CD4-positive, alpha-beta T cell (primary cell): Measurements from ENCODE around the gene OPCML. TPM values are rescaled to one million over a fixed set of nuclear protein-coding genes. Genes with fewer than 3 reads are reported as not detected.

Experiments
- ATAC-seq: fragments of 200-7000 bp; cut with Tn5 transposase; one replicate; pipeline ENCODE4 v1.10.0; 2022; ENCODE audit warnings: mild to moderate bottlenecking; ENCODE audit not compliant: poor library complexity
- CTCF ChIA-PET: fragments of 350-600 bp; sonication (Branson Sonifier 250); formaldehyde crosslinking; loops from one replicate; lab custom pipeline; 2021; ENCODE audit warnings: antibody characterized with exemption, inconsistent platforms; lab: Charles Lee
- POLR2A ChIA-PET: fragments of 350-600 bp; sonication (Branson Sonifier 250); formaldehyde crosslinking; loops from one replicate; lab custom pipeline; 2021; ENCODE audit warnings: antibody characterized with exemption, inconsistent platforms; lab: Charles Lee
- DNase-seq, 14 experiments: peaks; one replicate each; pipeline ENCODE4 v3.0.0-alpha.2; 2013 to 2020; ENCODE audit warnings: mixed read lengths in 2 of 14
- H3K27ac ChIP-seq, 2 donors: one replicate each; pipeline versions ENCODE4 v1.5.1 to v1.7.0; 2013; ENCODE audit warnings: low read length in 2 of 2, low read depth in 1 of 2, mild to moderate bottlenecking in 1 of 2
- H3K27me3 ChIP-seq, 2 experiments: 1 replicate in 1 of 2; 2 replicates in 1 of 2; pipeline versions ENCODE4 v1.6.1 to v1.7.0; 2013; ENCODE audit warnings: low read length in 2 of 2, control low read depth in 1 of 2, mild to moderate bottlenecking in 1 of 2, moderate library complexity in 1 of 2; ENCODE audit not compliant: insufficient read depth in 2 of 2, control insufficient read depth in 1 of 2
- H3K36me3 ChIP-seq: one replicate; pipeline ENCODE4 v1.6.1; 2013; ENCODE audit warnings: low read length, control low read depth; ENCODE audit not compliant: insufficient read depth
- H3K4me1 ChIP-seq: one replicate; pipeline ENCODE4 v1.6.1; 2013; ENCODE audit warnings: low read length, control low read depth; ENCODE audit not compliant: insufficient read depth
- H3K4me3 ChIP-seq: one replicate; pipeline ENCODE4 v1.5.1; 2013; ENCODE audit warnings: mild to moderate bottlenecking, low read length, moderate library complexity
- H3K9me3 ChIP-seq, 2 experiments: 1 replicate in 1 of 2; 2 replicates in 1 of 2; pipeline versions ENCODE4 v1.6.1 to v1.7.0; 2013; ENCODE audit warnings: low read length in 2 of 2, mild to moderate bottlenecking in 2 of 2, control low read depth in 1 of 2, moderate library complexity in 1 of 2; ENCODE audit not compliant: control insufficient read depth in 1 of 2, insufficient read depth in 1 of 2
- H3K27ac Mint-ChIP-seq: one replicate; pipeline ENCODE4 v1.8.0; 2020; ENCODE audit warnings: mixed read lengths
- H3K27me3 Mint-ChIP-seq: one replicate; pipeline ENCODE4 v1.8.0; 2021; ENCODE audit warnings: mixed read lengths
- H3K36me3 Mint-ChIP-seq: one replicate; pipeline ENCODE4 v1.8.0; 2021; ENCODE audit warnings: low read depth, mixed read lengths
- H3K4me1 Mint-ChIP-seq: one replicate; pipeline ENCODE4 v1.8.0; 2021; ENCODE audit warnings: low read depth, mixed read lengths
- H3K4me3 Mint-ChIP-seq: one replicate; pipeline ENCODE4 v1.8.0; 2020; ENCODE audit warnings: mild to moderate bottlenecking, mixed read lengths
- H3K9me3 Mint-ChIP-seq: one replicate; pipeline ENCODE4 v1.8.0; 2020; ENCODE audit warnings: mixed read lengths
- intact Hi-C, 2 experiments: fragments of 100-400 bp; cut with DNase I in 1 of 2; cut with micrococcal nuclease in 1 of 2; formaldehyde crosslinking; loops; one replicate each; pipeline versions ENCODE4 v1.15.1 to v1.9.0; 2023 to 2025; cut with DNase I, micrococcal nuclease
- total RNA-seq, 174 experiments: library from RNA in 2 of 174; stranded (reverse) in 2 of 174; gene quantifications; one replicate each; pipeline ENCODE4 v1.2.3 and lab custom pipeline; 2021 to 2026
- TF ChIP-seq, protein P1 (sequence below): fragments of 200-600 bp; IDR thresholded peaks from one replicate; pipeline ENCODE4 v1.8.0; 2022; ENCODE audit warnings: antibody characterized with exemption, mild to moderate bottlenecking

The OPCML gene
- total RNA-seq, 2 experiments from 2014 or later, result not detected

- TF ChIP-seq, protein P1, sequence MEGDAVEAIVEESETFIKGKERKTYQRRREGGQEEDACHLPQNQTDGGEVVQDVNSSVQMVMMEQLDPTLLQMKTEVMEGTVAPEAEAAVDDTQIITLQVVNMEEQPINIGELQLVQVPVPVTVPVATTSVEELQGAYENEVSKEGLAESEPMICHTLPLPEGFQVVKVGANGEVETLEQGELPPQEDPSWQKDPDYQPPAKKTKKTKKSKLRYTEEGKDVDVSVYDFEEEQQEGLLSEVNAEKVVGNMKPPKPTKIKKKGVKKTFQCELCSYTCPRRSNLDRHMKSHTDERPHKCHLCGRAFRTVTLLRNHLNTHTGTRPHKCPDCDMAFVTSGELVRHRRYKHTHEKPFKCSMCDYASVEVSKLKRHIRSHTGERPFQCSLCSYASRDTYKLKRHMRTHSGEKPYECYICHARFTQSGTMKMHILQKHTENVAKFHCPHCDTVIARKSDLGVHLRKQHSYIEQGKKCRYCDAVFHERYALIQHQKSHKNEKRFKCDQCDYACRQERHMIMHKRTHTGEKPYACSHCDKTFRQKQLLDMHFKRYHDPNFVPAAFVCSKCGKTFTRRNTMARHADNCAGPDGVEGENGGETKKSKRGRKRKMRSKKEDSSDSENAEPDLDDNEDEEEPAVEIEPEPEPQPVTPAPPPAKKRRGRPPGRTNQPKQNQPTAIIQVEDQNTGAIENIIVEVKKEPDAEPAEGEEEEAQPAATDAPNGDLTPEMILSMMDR, result no peak
- intact Hi-C loops, result no loop called here
- Mint-ChIP-seq H3K36me3 (no peaks in the 10 kb centered on the region), H3K27me3 (no peaks in the 10 kb centered on the region), H3K4me1 (no peaks in the 10 kb centered on the region), H3K27ac (no peak overlapping the region), H3K4me3 (no peak overlapping the region), H3K9me3 (no peaks in the 10 kb centered on the region)
- Histone ChIP-seq H3K27ac (no peak overlapping the region), H3K4me1 (no peaks in the 10 kb centered on the region), H3K27me3 (peaks cover 0 to 4% of the 10 kb centered on the region in 2 experiments), H3K36me3 (no peaks in the 10 kb centered on the region), H3K4me3 (no peak overlapping the region), H3K9me3 (peaks cover 0 to 3% of the 10 kb centered on the region in 2 experiments)
- DNase-seq (no peak), ATAC-seq (no peak)
- CTCF ChIA-PET, result no interaction called here
- POLR2A ChIA-PET, result no interaction called here
These were observed 658.5 kb downstream of the OPCML start for GRCh38 chr11:132873841-132874240.

GRCh38 chr11:132872211-132872610 lies 660.1 kb downstream of the OPCML start:
- Histone ChIP-seq H3K9me3 (peaks cover 0 to 5% of the 10 kb centered on the region in 2 experiments), H3K36me3 (no peaks in the 10 kb centered on the region), H3K27ac (no peak overlapping the region), H3K4me1 (no peaks in the 10 kb centered on the region), H3K4me3 (no peak overlapping the region), H3K27me3 (peaks cover 0 to 4% of the 10 kb centered on the region in 2 experiments)
- Mint-ChIP-seq H3K27me3 (no peaks in the 10 kb centered on the region), H3K27ac (no peak overlapping the region), H3K4me3 (no peak overlapping the region), H3K36me3 (no peaks in the 10 kb centered on the region), H3K9me3 (no peaks in the 10 kb centered on the region), H3K4me1 (no peaks in the 10 kb centered on the region)
- POLR2A ChIA-PET, result no interaction called here
- intact Hi-C loops, result no loop called here
- ATAC-seq (no peak), DNase-seq (no peak)
- TF ChIP-seq, protein P1, result no peak
- CTCF ChIA-PET, result no interaction called here

GRCh38 chr11:132866783-132867545 lies 665.3 kb downstream of the OPCML start:
- H3K4me1 Mint-ChIP-seq, result no peaks in the 10 kb centered on the region
- POLR2A ChIA-PET, result no interaction called here

More at GRCh38 chr11:132866783-132867545, 665.3 kb downstream of the OPCML start:
- Histone ChIP-seq H3K4me1 (no peaks in the 10 kb centered on the region), H3K9me3 (peaks cover 0 to 5% of the 10 kb centered on the region in 2 experiments), H3K27me3 (no peaks in the 10 kb centered on the region), H3K36me3 (no peaks in the 10 kb centered on the region), H3K27ac (no peak overlapping the region), H3K4me3 (no peak overlapping the region)
- no peak overlapping the region for H3K4me3 Mint-ChIP-seq
- H3K36me3 Mint-ChIP-seq, result no peaks in the 10 kb centered on the region
- no peaks in the 10 kb centered on the region for H3K27me3 Mint-ChIP-seq
- TF ChIP-seq, protein P1, result no peak
- H3K27ac Mint-ChIP-seq, result no peak overlapping the region
- H3K9me3 Mint-ChIP-seq, result no peaks in the 10 kb centered on the region
- DNase-seq (no peak), ATAC-seq (no peak)
- CTCF ChIA-PET, result no interaction called here
- intact Hi-C loops, result no loop called here
